H54 (cell line): ENCODE measurements around the gene CASKIN2.
"Not testable (repeated sequence)": the region's sequence is repeated elsewhere in the genome, so short reads cannot be mapped to it uniquely, and the experiment has no call there.

Experiments
- DNase-seq: peaks from one replicate; pipeline ENCODE4 v3.0.0; 2011; ENCODE audit warnings: low spot score, mixed read lengths; ENCODE audit not compliant: insufficient read length
- FAIRE-seq: peaks from 3 replicates; lab custom pipeline; 2011; peaks lifted over from hg19 to GRCh38; lab: Jason Lieb, UNC
- POLR2A ChIP-seq: IDR thresholded peaks from 2 replicates; pipeline ENCODE4 v1.6.1; 2011; ENCODE audit warnings: low read depth, mild to moderate bottlenecking, low read length

The CASKIN2 gene

DNA sequence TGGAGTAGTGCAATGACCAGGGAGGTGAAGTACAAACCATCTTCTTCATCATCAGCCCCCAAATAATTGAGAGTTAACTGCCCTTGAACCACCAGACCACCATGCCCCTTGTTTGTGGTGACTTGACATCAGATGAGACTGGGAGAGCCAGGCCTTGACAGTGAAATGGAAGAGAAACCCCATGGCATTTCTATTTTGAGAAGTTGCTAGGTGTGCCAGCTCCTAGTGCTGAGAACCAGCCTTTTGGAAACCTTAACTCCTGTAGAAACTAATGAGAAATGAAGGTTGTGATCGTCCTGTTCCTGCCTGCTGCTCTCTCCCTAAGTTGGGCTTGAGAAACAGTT lies 56.1 kb downstream of the CASKIN2 start:
- DNase-seq (no peak), FAIRE-seq (no peak)
- TF ChIP-seq POLR2A = no peak

DNA sequence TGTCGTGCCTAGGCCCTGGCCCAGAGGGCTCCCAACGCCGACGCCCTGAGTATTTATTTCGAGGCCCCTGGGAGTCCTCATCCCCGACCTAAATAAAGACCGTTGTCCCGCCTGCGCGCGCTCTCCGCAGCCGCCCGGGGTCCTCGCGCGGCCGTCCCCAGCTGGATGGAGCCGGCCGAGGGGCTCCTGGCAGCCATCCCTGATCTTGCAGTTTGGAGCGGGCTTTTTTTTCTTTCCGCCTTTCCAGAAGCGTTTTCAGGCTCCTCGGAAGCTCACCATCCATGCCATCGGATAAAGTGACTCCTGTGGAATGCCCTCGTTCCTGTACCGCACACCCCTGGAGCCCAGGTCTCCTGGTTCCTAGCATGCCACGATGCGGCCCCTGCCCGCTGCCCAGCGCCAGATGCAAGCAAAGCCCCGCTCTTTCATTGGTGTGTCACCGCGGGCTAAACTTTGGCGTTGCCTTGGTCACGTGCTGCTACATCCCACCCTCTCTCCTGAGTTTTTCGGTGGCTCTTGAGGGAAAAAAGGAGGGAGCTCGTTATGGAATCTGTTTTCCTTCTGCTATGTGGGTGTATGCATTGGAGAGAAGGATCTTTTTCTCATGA lies 58.2 kb downstream of the CASKIN2 start:
- FAIRE-seq (no peak), DNase-seq (no peak)
- peak; percentile 44; the same call in 1 of the 2 replicates for TF ChIP-seq POLR2A

DNA sequence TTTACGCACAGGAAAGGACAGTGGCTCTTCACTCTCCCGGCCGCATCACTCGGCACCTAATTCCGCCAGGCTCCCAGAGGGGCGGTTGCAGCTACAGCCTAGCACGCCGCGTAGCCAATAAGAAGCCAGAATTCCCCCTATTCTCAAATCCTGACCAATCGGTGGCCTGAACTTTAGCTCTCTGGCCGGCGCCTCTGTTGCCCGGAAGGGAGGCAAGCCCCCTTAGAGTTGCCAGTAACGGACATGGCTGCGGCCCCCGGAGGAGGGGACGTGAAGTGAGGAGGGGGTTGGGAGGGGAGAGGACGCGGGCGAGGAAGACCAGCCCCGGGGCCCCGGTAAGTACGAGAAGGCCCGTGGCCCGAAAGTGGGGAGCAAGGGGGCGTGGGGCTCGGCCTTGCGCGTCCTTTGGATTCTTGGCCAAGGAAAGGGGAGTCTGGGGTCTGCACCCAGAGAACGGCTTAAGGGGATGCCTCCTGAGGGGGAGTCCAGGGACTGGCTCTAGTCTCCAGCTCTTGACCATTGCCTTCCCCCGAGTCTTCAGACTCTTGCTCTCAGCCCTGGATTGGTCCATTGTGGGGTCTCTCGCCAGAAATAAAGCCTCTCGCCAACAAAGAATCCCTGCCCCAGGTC lies 58.8 kb downstream of the CASKIN2 start, which contains the start of gene TMEM94:
Gene TMEM94, plus strand, starts transcription at position 219 of the 630 bp plus-strand sequence. CDS start 15,271 bp downstream, outside the sequence.
- FAIRE-seq = peak; percentile 55
- TF ChIP-seq POLR2A = peak; percentile 42

DNA sequence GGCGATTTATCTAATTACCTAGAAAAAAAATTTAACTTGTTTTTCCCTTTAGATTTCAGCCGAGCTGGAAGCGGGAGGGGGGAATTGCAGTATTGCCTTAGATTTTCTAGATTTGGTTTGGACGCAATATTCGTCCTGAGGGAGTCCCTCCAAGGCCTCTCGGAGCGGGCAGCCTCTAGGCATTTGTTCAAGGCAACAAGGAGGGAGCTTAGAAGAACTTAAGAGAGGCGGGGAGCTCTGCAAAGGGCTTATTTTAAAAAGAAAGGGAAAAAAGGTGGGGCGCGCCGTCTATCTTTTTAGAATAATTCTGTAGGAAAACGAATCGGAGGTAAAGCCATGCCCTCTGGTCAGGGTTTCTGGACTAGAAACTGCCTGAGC lies 59.3 kb downstream of the CASKIN2 start:
- TF ChIP-seq POLR2A = no peak
- DNase-seq (no peak), FAIRE-seq (no peak)

More for the DNA sequence above, 58.8 kb downstream of the CASKIN2 start, which contains the start of gene TMEM94:
- DNase-seq = peak; percentile 98

DNA sequence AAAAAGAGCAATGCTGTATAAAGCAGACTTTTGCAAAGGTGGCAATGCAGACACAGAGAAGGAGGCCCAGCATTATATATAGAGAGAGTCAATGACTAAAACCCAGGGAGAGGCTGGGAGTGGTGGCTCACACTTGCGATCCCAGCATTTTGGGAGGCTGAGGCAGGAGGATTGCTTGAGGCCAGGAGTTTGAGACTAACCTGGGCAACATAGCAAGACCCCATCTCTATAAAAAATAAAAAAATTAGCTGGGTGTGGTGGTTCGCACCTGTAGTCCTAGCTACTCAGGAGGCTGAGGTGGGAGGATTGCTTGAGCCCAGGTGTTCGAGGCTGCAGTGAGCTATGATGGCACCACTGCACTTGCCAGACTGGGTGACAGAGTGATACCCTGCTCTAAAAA lies 60.7 kb downstream of the CASKIN2 start:
- not testable (repeated sequence) for FAIRE-seq, DNase-seq

DNA sequence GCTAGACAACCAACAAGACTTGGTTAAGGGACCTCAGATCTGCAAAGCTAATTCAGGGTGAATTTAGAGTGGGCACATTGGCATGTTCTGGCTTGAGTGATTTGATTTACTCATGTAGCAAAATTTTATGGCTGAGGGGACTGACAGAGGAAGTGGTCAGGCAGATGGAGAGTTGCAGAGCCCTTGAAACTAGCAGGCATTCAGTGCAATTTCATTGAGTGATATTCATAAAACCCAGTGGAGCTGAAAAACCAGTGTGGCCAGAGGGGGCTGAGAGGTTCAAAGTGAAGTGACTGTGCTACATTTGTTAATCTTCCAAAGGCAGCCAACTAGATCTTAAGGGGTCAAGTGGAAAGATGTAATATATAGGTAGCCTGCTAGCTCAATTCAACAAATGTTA lies 61.1 kb downstream of the CASKIN2 start:
- DNase-seq (no peak), FAIRE-seq (no peak)
- no peak for TF ChIP-seq POLR2A

DNA sequence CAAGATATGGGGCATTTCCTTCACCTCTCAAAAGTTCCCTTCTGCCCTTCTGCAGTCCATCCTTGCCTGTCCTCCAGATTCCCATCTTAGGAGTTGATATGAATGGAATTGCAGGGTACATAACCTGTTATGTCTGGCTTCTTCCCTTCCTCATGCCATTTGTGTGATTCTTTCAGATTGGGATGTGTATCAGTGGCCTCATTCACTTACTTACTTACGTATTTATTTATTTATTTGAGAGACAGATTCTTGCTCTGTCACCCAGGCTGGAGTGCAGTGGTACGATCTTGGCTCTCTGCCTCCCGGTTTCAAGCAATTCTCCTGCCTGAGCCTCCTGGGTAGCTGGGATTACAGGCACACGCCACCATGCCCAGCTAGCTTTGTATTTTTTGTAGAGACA lies 65.1 kb downstream of the CASKIN2 start:
- TF ChIP-seq POLR2A = no peak
- DNase-seq (no peak), FAIRE-seq (no peak)
